ENCODE results near the gene SDSL.

The SDSL gene

GRCh38 chr12:113472191-113473121, 50.3 kb downstream of the SDSL start:
- H3K4me3 Mint-ChIP-seq, result no peak overlapping the region
- H3K4me1 Mint-ChIP-seq (ENCODE audit: low read depth), result peaks cover 22% of the 10 kb centered on the region
- no peaks in the 10 kb centered on the region for H3K9me3 Mint-ChIP-seq (ENCODE audit: low read depth)
- peaks cover 46% of the 10 kb centered on the region for H3K27me3 Mint-ChIP-seq
- no peak overlapping the region for H3K27ac Mint-ChIP-seq
- H3K36me3 Mint-ChIP-seq, result no peaks in the 10 kb centered on the region

- peaks cover 18% of the 10 kb centered on the region for H3K4me1 Mint-ChIP-seq (ENCODE audit: low read depth)
- no peak overlapping the region for H3K4me3 Mint-ChIP-seq
- no peaks in the 10 kb centered on the region for H3K9me3 Mint-ChIP-seq (ENCODE audit: low read depth)
- no peak overlapping the region for H3K27ac Mint-ChIP-seq
- H3K36me3 Mint-ChIP-seq, result no peaks in the 10 kb centered on the region
- H3K27me3 Mint-ChIP-seq, result peaks cover 48% of the 10 kb centered on the region
These were observed 51.2 kb downstream of the SDSL start for GRCh38 chr12:113473400-113473799.

GRCh38 chr12:113473942-113474341, 51.8 kb downstream of the SDSL start:
- Mint-ChIP-seq H3K4me1 (ENCODE audit: low read depth) (peaks cover 16% of the 10 kb centered on the region), H3K27ac (no peak overlapping the region), H3K27me3 (peaks cover 45% of the 10 kb centered on the region), H3K36me3 (no peaks in the 10 kb centered on the region), H3K9me3 (ENCODE audit: low read depth) (no peaks in the 10 kb centered on the region), H3K4me3 (no peak overlapping the region)

GRCh38 chr12:113474635-113475436, 52.7 kb downstream of the SDSL start:
- no peaks in the 10 kb centered on the region for H3K9me3 Mint-ChIP-seq (ENCODE audit: low read depth)
- H3K4me1 Mint-ChIP-seq (ENCODE audit: low read depth), result peaks cover 20% of the 10 kb centered on the region
- H3K27me3 Mint-ChIP-seq, result peaks cover 47% of the 10 kb centered on the region
- no peak overlapping the region for H3K4me3 Mint-ChIP-seq
- H3K36me3 Mint-ChIP-seq, result no peaks in the 10 kb centered on the region
- no peak overlapping the region for H3K27ac Mint-ChIP-seq

- Mint-ChIP-seq H3K36me3 (no peaks in the 10 kb centered on the region), H3K4me1 (ENCODE audit: low read depth) (peaks cover 23% of the 10 kb centered on the region), H3K4me3 (no peak overlapping the region), H3K27ac (no peak overlapping the region), H3K27me3 (peaks cover 50% of the 10 kb centered on the region), H3K9me3 (ENCODE audit: low read depth) (no peaks in the 10 kb centered on the region)
These were observed 53.4 kb downstream of the SDSL start for GRCh38 chr12:113475451-113476175.

GRCh38 chr12:113476176-113476986, 54.2 kb downstream of the SDSL start:
- no peaks in the 10 kb centered on the region for H3K9me3 Mint-ChIP-seq (ENCODE audit: low read depth)
- no peak overlapping the region for H3K27ac Mint-ChIP-seq
- H3K4me1 Mint-ChIP-seq (ENCODE audit: low read depth), result peaks cover 21% of the 10 kb centered on the region
- no peak overlapping the region for H3K4me3 Mint-ChIP-seq
- H3K36me3 Mint-ChIP-seq, result no peaks in the 10 kb centered on the region
- peaks cover 54% of the 10 kb centered on the region for H3K27me3 Mint-ChIP-seq

GRCh38 chr12:113477171-113477841, 55.1 kb downstream of the SDSL start:
- H3K36me3 Mint-ChIP-seq, result no peaks in the 10 kb centered on the region
- H3K27ac Mint-ChIP-seq, result no peak overlapping the region
- peaks cover 18% of the 10 kb centered on the region for H3K4me1 Mint-ChIP-seq (ENCODE audit: low read depth)
- peaks cover 54% of the 10 kb centered on the region for H3K27me3 Mint-ChIP-seq
- no peak overlapping the region for H3K4me3 Mint-ChIP-seq
- H3K9me3 Mint-ChIP-seq (ENCODE audit: low read depth), result no peaks in the 10 kb centered on the region

- Mint-ChIP-seq H3K27ac (no peak overlapping the region), H3K4me1 (ENCODE audit: low read depth) (peaks cover 17% of the 10 kb centered on the region), H3K4me3 (no peak overlapping the region), H3K27me3 (peaks cover 52% of the 10 kb centered on the region), H3K36me3 (no peaks in the 10 kb centered on the region), H3K9me3 (ENCODE audit: low read depth) (no peaks in the 10 kb centered on the region)
These were observed 55.6 kb downstream of the SDSL start for GRCh38 chr12:113477842-113478215.

- no peaks in the 10 kb centered on the region for H3K9me3 Mint-ChIP-seq (ENCODE audit: low read depth)
- H3K27ac Mint-ChIP-seq, result no peak overlapping the region
- no peak overlapping the region for H3K4me3 Mint-ChIP-seq
- H3K4me1 Mint-ChIP-seq (ENCODE audit: low read depth), result peaks cover 13% of the 10 kb centered on the region
- no peaks in the 10 kb centered on the region for H3K36me3 Mint-ChIP-seq
- H3K27me3 Mint-ChIP-seq, result peaks cover 50% of the 10 kb centered on the region
These were observed 56.3 kb downstream of the SDSL start for GRCh38 chr12:113478351-113479011.

- no peaks in the 10 kb centered on the region for H3K36me3 Mint-ChIP-seq
- peak overlapping the region; percentile 22 for H3K27ac Mint-ChIP-seq
- peak overlapping the region; percentile 44 for H3K4me3 Mint-ChIP-seq
- peaks cover 55% of the 10 kb centered on the region for H3K27me3 Mint-ChIP-seq
- H3K9me3 Mint-ChIP-seq (ENCODE audit: low read depth), result no peaks in the 10 kb centered on the region
- H3K4me1 Mint-ChIP-seq (ENCODE audit: low read depth), result peaks cover 12% of the 10 kb centered on the region
These were observed 57.0 kb downstream of the SDSL start for GRCh38 chr12:113479216-113479589.

- Mint-ChIP-seq H3K4me1 (ENCODE audit: low read depth) (peaks cover 8% of the 10 kb centered on the region), H3K27ac (peak overlapping the region; percentile 54), H3K4me3 (no peak overlapping the region), H3K27me3 (peaks cover 51% of the 10 kb centered on the region), H3K36me3 (no peaks in the 10 kb centered on the region), H3K9me3 (ENCODE audit: low read depth) (no peaks in the 10 kb centered on the region)
These were observed 57.6 kb downstream of the SDSL start for GRCh38 chr12:113479590-113480335.

GRCh38 chr12:113480336-113480971, 58.3 kb downstream of the SDSL start:
- no peak overlapping the region for H3K4me3 Mint-ChIP-seq
- H3K36me3 Mint-ChIP-seq, result no peaks in the 10 kb centered on the region
- H3K27ac Mint-ChIP-seq, result peak overlapping the region; percentile 54
- no peaks in the 10 kb centered on the region for H3K9me3 Mint-ChIP-seq (ENCODE audit: low read depth)
- peaks cover 45% of the 10 kb centered on the region for H3K27me3 Mint-ChIP-seq
- H3K4me1 Mint-ChIP-seq (ENCODE audit: low read depth), result peaks cover 8% of the 10 kb centered on the region

All from activated naive CD8-positive, alpha-beta T cell (primary cell).